Spleen (tissue), 11 donors: Measurements from ENCODE around the gene TNFRSF21. TPM values are rescaled to one million over a fixed set of nuclear protein-coding genes. Genes with fewer than 3 reads are reported as not detected.

Experiments
- DNase-seq: peaks from one replicate; pipeline ENCODE4 v3.0.0-alpha.2; 2020
- H3K27ac ChIP-seq, 8 donors: fragments of 200-600 bp; sonication (generic) in 7 of 8; 1 replicate in 4 of 8; 2 replicates in 4 of 8; pipeline versions ENCODE4 v1.5.0 to v1.8.0; 2016 to 2021; ENCODE audit warnings: inconsistent platforms in 4 of 8, mild to moderate bottlenecking in 4 of 8, moderate library complexity in 1 of 8
- H3K27me3 ChIP-seq, 7 donors: fragments of 200-600 bp; sonication (generic) in 6 of 7; replicated peaks in 1 of 7; 1 replicate in 4 of 7; 2 replicates in 3 of 7; pipeline versions ENCODE4 v1.5.0 to v1.8.0; 2016 to 2021; ENCODE audit warnings: inconsistent platforms in 3 of 7, mild to moderate bottlenecking in 1 of 7
- H3K36me3 ChIP-seq, 6 donors: fragments of 200-600 bp; sonication (generic) in 5 of 6; 1 replicate in 4 of 6; 2 replicates in 2 of 6; pipeline versions ENCODE4 v1.5.0 to v1.8.0; 2016 to 2021; ENCODE audit warnings: inconsistent platforms in 2 of 6
- H3K4me1 ChIP-seq, 6 donors: fragments of 200-600 bp; sonication (generic) in 5 of 6; 1 replicate in 3 of 6; 2 replicates in 3 of 6; pipeline versions ENCODE4 v1.5.0 to v1.8.0; 2016 to 2021; ENCODE audit warnings: inconsistent platforms in 3 of 6
- H3K4me3 ChIP-seq, 8 donors: fragments of 200-600 bp; sonication (generic) in 7 of 8; 1 replicate in 4 of 8; 2 replicates in 4 of 8; pipeline versions ENCODE4 v1.5.0 to v1.8.0; 2016 to 2021; ENCODE audit warnings: inconsistent platforms in 4 of 8, mild to moderate bottlenecking in 4 of 8, moderate library complexity in 2 of 8
- H3K9me3 ChIP-seq, 8 donors: fragments of 200-600 bp; sonication (generic) in 7 of 8; 1 replicate in 4 of 8; 2 replicates in 4 of 8; pipeline versions ENCODE4 v1.5.0 to v1.8.0; 2016 to 2021; ENCODE audit warnings: inconsistent platforms in 4 of 8
- CTCF ChIP-seq, 11 experiments: fragments of 200-600 bp in 7 of 11; fragments of 450-650 bp in 4 of 11; sonication (generic) in 4 of 11; IDR thresholded peaks in 8 of 11; conservative IDR thresholded peaks in 3 of 11; 1 replicate in 7 of 11; 2 replicates in 4 of 11; pipeline versions ENCODE4 v1.4.0 to v1.8.0; 2016 to 2021; ENCODE audit warnings: antibody characterized with exemption in 11 of 11, inconsistent platforms in 4 of 11, mild to moderate bottlenecking in 1 of 11
- POLR2A ChIP-seq, 3 donors: fragments of 450-650 bp; IDR thresholded peaks; one replicate each; pipeline ENCODE4 v1.5.1; 2017; ENCODE audit warnings: antibody characterized with exemption in 3 of 3, mild to moderate bottlenecking in 1 of 3
- POLR2AphosphoS5 ChIP-seq, 3 donors: sonication (generic); formaldehyde crosslinking; IDR thresholded peaks; one replicate each; pipeline ENCODE4 v1.5.1; 2017; ENCODE audit warnings: antibody characterized with exemption in 3 of 3
- WGBS, 5 donors: extraction: QIAGEN DNeasy Blood & Tissue Kit in 3 of 5; methylation state at CpG; one replicate each; pipeline versions ENCODE4 v1.1.5 to v1.1.7; 2013 to 2018; 5-methylcytosine and 5-hydroxymethylcytosine counted together
- intact Hi-C: fragments of 100-400 bp; cut with DNase I; formaldehyde crosslinking; loops from one replicate; pipeline ENCODE4 v1.15.0; 2023; ENCODE audit warnings: low total_unique reads
- polyA plus RNA-seq, 3 donors: library from polyadenylated mRNA; stranded (reverse); fragments of 200-250 nt; gene quantifications; one replicate each; pipeline ENCODE4 v1.2.1, GENCODE V29; 2013
- total RNA-seq, 7 donors: library from RNA; depleted of rRNA in 3 of 7; stranded (reverse); fragments of >200 nt in 3 of 7; fragmentation: NEBNext Ultra II Directional in 4 of 7; extraction: Animal tissue kit (Norgen Biotek cat#: 25700) in 4 of 7; gene quantifications; one replicate each; pipeline versions ENCODE4 v1.1.0 to v1.2.1, GENCODE V29; 2016 to 2021
- donor health status: healthy with polysubstance abuse.
- donor health status: DM: no; HTN: no; CAD: no; lungs with moderate emphysema.
- donor health status: DM: no; HTN: no; CAD: no.
- donor health status: Bipolar disorder and iron deficiency.
- donor health status: healthy.
- donor health status: DM: no; HTN: no; CAD: no.
- donor health status: DM: yes; HTN: yes; CAD: no.

Gene TNFRSF21
- total and polyA plus RNA-seq, 10 donors: 3.3 to 40.4 (median 23.0) TPM

- no peaks in the 10 kb centered on the region for H3K27me3 ChIP-seq
- DNase-seq: no peak
- no peak overlapping the region for H3K27ac ChIP-seq
- H3K9me3 ChIP-seq: no peaks in the 10 kb centered on the region
- TF ChIP-seq POLR2A (IDR thresholded peaks at IDR 0.05) (no peak), POLR2AphosphoS5 (IDR thresholded peaks at IDR 0.05) (no peak), CTCF (IDR thresholded peaks at IDR 0.05 in 8 of 11, conservative IDR thresholded peaks at IDR 0.05 in 3 of 11) (no peak)
- H3K36me3 ChIP-seq: no peaks in the 10 kb centered on the region
- 75 to 87% (median 81%) methylated on average over 5 of the region's 5 CpGs for WGBS, 5 donors
- intact Hi-C loops: no loop called here
- no peak overlapping the region for H3K4me3 ChIP-seq
- H3K4me1 ChIP-seq: peaks cover 0 to 7% (median 2%) of the 10 kb centered on the region in 6 donors
Observed at GRCh38 chr6:47196113-47196512, 113.6 kb downstream of the TNFRSF21 start.

- Histone ChIP-seq H3K27me3 (no peaks in the 10 kb centered on the region), H3K4me3 (no peak overlapping the region), H3K9me3 (no peaks in the 10 kb centered on the region), H3K36me3 (no peaks in the 10 kb centered on the region), H3K27ac (no peak overlapping the region), H3K4me1 (peaks cover 0 to 7% (median 2%) of the 10 kb centered on the region in 6 donors)
- intact Hi-C loops: no loop called here
- no peak for DNase-seq
- TF ChIP-seq CTCF (IDR thresholded peaks at IDR 0.05 in 8 of 11, conservative IDR thresholded peaks at IDR 0.05 in 3 of 11): no peak
- TF ChIP-seq POLR2A (IDR thresholded peaks at IDR 0.05): no peak
- no peak for TF ChIP-seq POLR2AphosphoS5 (IDR thresholded peaks at IDR 0.05)
- WGBS, 5 donors: 73 to 85% (median 77%) methylated on average over 4 of the region's 4 CpGs
Observed at GRCh38 chr6:47195011-47195650, 114.6 kb downstream of the TNFRSF21 start.

GRCh38 chr6:47188588-47189021, 121.1 kb downstream of the TNFRSF21 start:
- Histone ChIP-seq H3K9me3 (no peaks in the 10 kb centered on the region), H3K4me1 (no peaks in the 10 kb centered on the region), H3K36me3 (no peaks in the 10 kb centered on the region), H3K27me3 (no peaks in the 10 kb centered on the region), H3K27ac (no peak overlapping the region), H3K4me3 (no peak overlapping the region)
- no peak for DNase-seq
- 88 to 100% (median 96%) methylated on average over 1 of the region's 1 CpG for WGBS, 5 donors
- intact Hi-C loops: no loop called here
- TF ChIP-seq POLR2AphosphoS5 (IDR thresholded peaks at IDR 0.05) (no peak), CTCF (IDR thresholded peaks at IDR 0.05 in 8 of 11, conservative IDR thresholded peaks at IDR 0.05 in 3 of 11) (no peak), POLR2A (IDR thresholded peaks at IDR 0.05) (no peak)

GRCh38 chr6:47187893-47188587, 121.7 kb downstream of the TNFRSF21 start:
- Histone ChIP-seq H3K9me3 (no peaks in the 10 kb centered on the region), H3K4me1 (no peaks in the 10 kb centered on the region), H3K27ac (no peak overlapping the region), H3K4me3 (no peak overlapping the region), H3K36me3 (no peaks in the 10 kb centered on the region), H3K27me3 (no peaks in the 10 kb centered on the region)
- TF ChIP-seq POLR2A (IDR thresholded peaks at IDR 0.05) (no peak), POLR2AphosphoS5 (IDR thresholded peaks at IDR 0.05) (no peak)
- no peak for DNase-seq
- 83 to 95% (median 83%) methylated on average over 5 of the region's 5 CpGs for WGBS, 5 donors
- intact Hi-C loops: no loop called here
